HG02610 (cell line): ENCODE measurements around the gene TMIE.
"Not testable (repeated sequence)": the region's sequence is repeated elsewhere in the genome, so short reads cannot be mapped to it uniquely, and the experiment has no call there.

Source experiments
- ATAC-seq: cut with Tn5 transposase; IDR thresholded peaks from one replicate; pipeline ENCODE4 v1.9.1; 2021; ENCODE audit warnings: mild to moderate bottlenecking, moderate library complexity; ENCODE audit not compliant: unreplicated experiment

TMIE gene

DNA sequence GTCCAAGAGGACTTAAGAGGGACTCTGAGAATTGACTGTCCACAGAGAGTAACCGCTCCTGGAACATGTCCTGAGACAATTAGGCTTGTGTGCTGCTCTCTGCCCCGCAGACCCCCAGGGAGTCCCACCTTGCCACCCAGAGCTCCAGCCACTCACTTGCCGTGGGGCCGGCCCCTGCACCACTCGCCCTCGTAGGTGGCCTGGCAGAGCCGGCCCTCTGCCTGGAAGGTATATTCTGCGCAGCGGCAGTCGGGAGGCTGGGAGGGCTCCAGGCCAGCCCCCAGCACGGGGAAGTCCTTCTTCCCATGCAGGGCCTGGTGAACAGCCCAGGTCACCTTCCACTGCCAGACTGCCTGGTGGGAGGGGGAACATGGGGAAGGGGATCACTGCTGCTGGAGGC lies 18.2 kb upstream of the TMIE start:
- no peak for ATAC-seq

DNA sequence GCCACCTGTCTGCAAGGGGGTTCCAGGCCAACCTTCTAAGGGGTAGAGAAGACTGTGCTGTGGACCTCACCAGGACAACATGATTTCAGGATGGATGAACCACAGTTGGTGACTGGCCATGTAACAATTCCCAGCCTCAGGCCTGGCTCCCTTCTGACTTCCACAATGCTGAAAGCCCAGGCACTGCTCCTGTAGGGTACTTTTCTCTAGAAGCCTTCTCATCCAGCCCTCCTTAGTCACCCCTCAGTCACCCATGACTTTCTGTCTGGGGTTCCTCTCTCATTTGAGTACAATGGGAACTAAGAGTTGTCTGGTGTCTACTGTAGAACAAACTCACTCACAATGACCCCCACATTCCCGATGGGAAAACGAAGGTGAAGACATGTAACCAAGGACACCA lies 16.3 kb upstream of the TMIE start:
- no peak for ATAC-seq

DNA sequence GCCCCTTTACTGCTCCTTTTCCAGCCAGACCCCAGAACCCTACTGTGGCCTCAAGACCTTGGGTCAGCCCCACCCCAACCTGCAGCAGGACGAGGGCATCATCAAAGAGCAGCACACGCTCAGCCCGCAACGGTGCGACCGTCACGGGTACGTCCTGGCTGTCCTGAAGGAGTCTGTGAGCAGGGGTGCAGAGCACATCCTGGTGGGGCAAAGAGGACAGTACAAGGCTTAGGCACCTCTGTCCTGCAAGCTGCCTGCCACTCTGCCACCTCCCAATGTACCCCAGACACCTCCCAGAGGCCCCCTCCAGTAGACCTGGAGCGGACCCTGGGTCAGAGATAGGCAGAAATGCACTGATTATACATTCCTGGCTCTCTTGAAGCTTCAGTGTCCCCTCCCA lies 15.7 kb upstream of the TMIE start:
- ATAC-seq: no peak

DNA sequence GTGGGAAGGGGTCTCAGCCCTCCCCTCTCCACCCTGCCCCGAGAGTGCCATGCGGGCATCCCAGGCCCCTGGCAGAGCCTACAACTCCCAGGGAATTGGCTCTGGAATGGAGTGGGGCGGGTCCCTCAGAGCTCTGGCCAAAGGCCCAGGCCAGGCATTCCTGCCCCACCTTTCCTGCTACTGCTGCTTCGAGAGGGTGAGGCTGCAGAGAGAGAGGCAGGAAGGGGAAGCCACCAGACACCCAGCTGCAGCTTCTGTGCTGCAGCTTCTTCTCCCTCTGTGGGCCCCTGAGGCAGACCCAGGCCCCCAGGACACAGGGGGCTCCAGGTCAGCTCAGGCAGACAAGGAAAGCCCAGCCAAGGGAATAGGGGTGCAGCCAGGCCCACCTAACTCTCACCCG lies 10.4 kb upstream of the TMIE start:
- ATAC-seq: no peak

DNA sequence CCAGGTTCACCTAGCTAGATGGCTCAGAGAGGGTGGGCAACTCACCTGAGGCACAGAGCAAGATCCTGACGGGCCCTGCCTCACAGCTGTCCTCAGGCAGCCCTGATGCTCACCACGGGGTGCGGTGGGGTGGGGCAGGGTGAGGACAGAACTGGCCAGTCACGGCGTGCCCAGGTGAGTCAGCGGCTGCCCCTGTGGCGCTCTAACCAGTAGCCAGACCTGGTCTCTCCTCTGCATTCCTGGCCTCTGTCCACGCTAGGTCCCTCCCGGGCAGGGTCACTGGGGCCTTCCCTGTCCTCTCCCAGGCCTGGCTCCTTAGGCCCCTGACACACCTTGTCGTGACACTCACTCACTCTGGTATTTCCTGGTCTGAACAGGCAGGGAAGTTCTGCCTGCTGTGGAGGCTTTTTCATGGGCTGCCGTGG lies 8.6 kb upstream of the TMIE start:
- no peak for ATAC-seq

DNA sequence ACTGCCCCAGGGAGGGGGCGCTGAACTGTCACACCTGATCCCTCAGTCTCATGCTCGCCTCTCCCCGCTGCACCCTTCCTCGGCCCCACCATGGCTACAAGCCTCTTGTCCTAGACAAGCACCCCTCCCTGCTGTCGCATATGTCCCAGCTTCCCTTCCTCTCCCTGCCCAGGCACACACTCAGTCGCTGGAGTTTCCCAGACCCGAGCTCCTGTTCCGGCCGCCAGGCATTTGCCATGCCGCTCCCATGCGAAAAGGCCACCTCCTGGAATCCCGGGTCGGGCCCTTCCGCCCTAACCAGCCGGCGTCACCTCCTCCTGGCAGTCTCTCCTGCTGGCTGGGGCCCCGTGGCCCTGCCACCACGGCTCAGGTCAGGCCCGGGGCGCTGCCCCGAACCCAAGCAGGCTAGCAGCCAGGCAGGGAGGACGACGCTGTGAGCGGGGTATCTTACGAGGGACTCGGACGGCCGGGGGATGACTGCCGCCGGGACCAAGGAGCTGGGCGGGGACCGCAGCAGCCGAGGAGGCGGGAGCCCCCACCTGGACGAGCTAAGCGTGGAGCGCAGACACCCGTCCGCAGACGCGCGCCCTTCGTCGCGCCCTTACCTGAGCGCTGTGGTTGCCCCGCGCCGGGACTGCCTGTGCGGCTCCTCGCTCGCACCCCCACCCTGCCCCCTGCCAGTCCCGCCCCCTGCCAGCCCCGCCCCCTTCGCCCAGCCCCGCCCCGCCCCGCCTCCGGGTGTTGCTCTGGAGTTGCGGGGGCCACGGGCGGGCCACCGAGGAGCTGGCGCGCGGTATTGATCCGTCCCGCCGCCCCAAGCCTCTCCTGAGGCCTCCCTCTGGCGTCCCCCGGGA lies 7.9 kb upstream of the TMIE start, which contains the start of gene ALS2CL:
TSS of gene ALS2CL (minus strand) at position 642 of the 854 bp plus-strand sequence. CDS start 4,239 bp downstream, outside the sequence.
- ATAC-seq: no peak

DNA sequence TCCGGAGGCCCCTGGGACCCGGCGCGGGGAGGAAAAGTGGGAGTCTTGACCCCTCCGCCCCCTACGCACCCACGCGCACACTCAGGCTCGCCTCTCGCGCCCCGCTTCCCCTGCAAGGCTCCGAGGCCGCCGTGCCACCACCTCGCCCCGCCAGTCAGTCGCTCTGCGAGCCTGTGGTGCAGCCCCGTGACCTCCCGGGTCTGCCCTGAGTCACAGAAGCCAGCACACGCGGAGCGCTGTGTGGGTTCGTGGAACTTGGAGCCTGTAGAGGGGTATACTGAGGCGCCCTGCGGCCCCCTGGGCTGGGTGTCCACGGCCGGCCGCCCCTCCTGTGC lies 7.3 kb upstream of the TMIE start:
- no peak for ATAC-seq

DNA sequence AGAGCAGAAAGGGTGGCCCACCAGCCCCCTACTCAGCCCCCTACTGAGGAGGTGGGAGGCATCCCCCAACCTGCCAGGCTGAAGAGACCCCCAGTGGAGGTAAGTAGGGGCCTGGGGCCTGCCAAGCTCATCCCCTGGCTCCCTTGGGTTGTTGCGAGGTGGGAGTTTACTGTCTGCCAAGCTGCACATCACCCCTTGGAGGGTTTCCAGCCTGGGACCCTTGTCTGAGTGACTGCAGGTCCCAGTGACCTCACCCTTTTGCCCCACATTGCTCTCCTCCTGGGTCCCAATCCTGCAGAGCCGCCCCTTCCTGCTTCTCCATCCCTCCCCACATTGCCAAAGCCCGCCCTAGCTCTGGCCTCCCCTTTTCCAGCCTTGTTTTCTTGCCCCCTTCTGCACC lies 6.7 kb upstream of the TMIE start:
- ATAC-seq: no peak

DNA sequence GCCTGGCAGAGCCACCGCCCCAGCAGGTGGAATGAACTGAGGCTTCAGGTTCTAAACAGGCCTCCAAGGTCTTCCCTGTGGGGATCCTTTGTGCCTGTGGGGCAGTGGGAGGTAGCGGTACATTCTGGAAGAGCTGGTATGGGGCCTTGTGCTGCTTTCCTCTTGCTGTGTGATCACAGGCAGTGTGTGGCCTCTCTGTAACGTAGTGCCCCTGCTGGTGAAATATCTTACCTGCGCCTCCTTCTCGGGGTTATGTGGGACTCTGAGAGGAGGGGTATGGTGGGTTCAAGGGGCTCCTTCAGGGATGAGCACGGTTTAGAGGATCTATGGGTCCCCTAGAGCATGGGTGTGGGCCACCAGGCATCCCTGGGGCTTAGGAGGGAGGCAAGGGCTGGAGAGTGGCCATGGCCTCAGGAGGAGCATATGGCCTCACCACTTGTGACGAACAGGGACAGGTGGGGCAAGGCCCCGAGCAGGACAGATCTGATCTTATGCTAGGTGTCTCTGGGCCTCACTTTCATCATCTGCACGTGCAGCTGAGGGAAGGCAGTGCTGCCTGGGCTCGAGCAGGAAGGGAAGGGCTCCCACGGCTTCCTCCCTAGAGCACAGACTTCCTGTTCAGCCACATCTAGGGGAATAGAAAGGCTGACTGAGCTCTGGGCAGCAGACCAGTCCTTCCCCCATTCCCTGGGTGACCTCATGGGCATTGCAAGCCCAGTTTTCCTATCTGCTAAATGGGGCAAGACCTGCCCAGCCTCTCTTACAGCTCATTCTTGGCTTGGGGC lies 5.8 kb upstream of the TMIE start:
- no peak for ATAC-seq

DNA sequence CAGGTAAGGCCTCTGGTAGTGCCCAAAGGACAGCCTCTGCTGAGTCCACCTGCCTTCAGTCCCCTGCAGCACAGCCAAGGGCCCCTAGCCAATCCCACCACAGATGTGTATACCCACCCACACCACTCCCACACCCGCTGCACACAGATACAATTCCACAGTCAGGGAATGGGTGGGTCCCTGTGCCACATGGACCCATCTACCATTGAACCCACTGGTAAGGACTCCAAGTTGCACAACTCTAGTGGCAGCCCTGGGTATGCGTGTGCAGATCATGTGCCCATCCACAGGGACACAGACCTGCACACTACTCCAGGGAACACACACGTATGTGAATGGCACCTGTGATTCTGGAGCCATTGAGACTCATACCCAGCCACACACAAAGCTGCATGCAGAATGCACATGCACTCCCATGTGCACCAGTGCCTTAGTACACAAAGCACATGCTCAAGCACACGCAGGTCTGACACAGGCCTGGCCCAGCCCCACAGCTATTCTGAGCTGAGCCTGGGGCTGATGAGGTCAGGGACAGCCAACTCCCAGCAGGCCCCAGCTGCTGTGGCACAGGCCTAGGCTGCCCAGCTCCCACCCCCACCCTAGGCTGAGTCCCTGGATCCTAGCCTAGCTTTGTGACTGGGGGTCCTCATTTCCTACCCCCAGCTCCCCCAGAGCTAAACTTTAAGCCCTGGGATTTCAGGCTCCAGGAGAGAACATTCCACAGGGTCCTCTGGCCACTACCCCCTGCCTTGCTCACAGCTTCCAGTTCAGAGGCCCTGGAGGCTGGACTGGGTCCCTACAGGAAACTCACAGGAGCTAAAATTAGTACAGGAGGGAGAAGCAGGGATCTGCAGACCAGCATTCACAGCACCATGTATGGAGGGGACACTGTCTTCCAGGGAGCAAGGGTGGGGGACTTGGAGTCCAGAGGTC lies 5.0 kb upstream of the TMIE start:
- no peak for ATAC-seq

DNA sequence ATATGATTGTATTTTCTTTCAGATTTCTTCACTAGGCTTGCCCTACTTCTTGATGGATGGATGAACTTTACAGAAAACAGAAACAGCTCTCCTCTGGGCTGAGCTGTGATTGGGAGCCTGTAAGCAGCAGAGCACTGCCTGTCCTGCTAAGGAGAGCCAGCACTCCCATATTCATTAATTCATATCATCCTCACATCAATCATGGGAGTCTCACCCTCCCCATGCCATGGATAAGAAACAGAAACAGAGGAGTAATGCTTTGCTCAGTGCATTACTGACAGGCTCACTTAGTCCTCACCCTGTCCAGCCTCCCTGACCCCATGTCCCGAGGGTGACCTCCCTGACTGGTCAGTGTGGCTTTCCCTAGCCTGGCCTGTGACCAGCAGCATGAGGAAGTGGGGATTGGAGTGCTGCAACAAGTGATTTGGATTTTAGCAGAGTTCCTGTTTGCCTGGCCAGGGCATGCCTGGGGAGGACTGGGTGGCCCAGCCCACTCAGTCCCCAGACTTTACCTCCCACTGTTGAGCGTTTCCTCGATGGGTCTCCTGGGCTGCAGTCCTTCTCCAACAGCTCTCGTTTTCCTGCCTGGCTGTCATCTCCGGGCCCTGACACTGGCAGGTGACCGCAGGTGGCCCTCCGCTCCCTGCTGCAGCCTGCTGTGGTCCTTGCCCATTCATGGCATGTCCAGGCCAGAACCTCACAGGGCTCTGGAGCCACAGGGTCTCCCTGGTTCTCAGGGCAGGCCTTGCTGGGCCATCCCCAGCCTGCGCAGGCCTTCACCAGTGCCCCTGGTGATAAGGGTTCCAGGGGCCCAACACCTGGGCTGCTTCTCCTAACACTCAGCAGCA lies 1.3 kb upstream of the TMIE start:
- ATAC-seq: no peak

DNA sequence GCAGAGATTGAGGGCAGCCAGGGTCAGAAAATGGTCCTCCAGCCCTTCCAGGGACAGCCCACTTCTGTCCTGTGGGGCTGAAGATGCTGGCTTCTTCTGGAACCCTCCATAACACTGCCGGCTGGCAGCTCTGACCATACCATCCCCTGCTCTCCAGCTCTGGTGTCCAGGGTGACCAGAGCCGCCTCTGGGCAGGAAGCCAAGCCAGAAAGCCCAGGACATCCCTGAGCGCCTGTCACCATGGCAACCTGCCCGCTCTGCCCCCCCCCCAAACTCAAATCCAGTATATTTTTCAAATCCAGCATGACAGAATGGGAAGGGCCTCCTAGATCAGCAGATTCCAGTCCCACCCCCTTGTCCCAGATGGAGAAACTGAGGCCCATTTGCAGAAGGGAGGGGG lies 420 bp upstream of the TMIE start:
- ATAC-seq: no peak

DNA sequence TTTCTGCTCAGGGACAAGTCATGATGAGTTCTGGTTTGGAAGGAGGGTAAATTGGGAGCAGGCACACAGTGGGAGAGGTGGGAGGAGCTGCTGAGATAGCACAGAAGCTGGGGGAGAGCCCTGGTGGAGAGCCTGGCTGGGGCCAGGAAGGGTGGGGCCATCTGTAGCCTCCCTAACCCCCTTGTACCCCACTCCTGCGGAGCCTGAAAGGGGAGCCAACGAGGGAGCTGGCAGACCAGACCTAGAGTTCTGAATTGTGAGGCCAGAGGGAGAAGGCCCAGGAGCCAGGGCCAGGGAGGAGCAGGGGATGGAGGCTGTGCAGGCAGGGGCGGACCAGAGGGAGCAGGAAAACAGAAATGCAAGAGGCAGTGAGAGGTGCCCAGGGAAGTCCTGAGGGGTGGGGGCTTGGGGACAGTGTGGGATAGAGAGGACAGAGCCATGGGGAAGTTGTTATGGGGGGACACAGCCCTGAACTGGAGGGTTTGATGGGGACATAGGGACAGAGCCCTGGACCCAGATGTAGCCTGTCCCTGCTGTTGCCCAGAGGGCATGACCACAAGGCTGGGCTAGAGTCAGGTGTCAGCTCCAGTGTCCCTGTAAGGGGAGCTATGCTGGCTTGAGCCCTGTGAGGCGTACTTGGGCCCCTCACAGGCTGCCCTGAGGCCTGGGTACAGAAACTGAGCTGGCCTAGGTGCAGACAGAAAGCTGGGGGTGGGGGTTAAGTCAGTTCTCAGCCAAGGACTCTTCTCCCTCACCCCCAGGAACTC lies 1.2 kb downstream of the TMIE start:
- ATAC-seq: no peak

DNA sequence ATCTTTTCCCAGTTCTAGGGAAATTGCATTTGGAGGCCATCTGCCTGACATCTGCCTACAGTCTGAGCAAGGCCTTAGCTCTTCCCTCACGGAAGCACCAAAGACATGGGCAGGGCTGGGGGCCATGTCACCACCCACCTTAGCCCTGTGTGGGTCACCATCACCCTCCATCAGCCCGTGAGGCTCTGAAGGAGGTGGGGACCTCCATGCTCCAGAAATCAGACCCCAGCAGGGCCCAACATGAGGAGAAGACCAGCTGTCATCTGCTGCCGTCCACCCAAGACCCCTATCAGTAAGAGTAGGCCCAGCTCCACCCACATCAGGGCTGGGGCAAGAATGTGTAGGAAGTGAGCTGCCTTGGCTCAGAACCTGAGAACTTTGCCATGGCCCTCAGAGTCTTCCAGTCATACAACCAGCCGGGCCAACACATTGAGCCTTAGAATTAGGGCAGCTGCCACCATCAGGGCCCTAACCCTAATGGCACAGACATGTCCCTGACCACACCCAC lies 1.9 kb downstream of the TMIE start:
- no peak for ATAC-seq

DNA sequence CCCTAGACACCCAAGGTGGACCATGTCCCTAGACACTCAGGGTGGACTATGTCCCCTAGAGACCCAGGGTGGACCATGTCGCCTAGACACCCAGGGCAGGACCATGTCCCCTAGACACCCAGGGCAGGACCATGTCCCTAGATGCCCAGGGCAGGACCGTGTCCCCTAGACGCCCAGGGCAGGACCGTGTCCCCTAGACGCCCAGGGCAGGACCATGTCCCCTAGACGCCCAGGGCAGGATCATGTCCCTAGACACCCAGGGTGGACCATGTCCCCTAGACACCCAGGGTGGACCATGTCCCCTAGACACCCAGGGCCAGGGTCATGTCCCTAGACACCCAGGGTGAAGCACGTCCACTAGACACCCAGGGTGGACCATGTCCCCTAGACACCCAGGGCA lies 3.2 kb downstream of the TMIE start:
- ATAC-seq: not testable (repeated sequence)

DNA sequence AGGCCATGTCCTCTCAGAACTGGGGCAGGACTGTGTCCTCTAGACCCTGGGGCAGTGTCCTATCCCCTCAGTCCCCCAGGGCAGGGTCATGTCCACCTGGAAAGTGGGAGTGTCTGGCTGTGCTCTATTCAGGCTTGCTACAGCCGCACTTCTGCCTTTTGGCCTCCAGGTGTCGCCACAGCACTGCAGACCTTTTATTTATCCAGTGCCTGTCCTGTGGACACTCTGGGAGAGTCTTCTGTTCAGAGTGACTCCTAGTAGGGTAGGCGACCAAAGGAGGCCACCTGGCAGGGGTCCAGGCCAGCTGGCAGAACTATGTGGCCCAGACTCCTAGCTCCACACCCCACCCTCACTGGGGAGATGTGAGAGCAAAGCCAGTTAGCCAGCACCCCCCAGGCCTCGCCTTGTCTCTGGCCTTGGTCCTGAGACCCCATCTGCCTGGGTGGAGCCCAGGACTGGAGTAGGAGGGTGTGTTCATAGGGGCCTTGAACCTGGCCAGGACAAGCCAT lies 3.9 kb downstream of the TMIE start:
- no peak for ATAC-seq

DNA sequence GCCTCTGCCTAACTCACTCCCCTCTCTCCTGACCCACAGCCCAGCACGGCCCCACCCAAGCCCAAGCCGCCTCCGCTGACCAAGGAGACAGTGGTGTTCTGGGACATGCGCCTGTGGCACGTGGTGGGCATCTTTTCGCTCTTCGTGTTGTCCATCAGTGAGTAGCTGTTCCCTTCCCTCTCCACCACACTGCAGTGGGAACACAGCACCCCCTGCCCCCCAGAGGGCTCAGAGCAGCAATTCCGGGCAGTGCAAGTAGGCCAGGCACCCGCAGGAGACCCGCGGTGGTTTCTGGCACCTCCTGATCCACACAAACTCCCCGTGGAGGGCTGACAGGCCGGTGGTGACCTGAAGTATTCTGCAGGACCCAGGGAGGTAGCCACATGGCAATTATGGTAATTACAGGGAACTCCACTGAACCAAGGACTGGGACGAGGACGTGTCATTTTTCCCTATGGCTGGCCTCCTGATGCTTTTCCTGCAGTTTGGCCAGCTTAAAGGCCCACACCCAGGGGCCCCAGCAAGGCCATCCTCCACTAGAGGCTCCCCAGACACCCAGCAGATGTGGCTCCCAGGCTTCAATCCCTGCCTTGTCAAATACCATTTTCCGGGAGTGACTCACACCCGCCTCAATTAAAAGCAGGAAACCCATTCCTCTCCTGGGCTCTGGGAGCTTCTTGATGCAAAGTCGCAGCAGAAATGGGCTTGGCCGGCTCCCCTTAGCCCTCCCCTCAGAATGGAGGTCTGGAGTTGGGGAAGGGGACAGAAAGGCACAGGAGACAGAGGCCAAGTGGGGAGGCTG lies 4.8 kb downstream of the TMIE start:
- ATAC-seq: no peak
